ENCODE measurements around the gene CITED2.

CITED2 gene

DNA sequence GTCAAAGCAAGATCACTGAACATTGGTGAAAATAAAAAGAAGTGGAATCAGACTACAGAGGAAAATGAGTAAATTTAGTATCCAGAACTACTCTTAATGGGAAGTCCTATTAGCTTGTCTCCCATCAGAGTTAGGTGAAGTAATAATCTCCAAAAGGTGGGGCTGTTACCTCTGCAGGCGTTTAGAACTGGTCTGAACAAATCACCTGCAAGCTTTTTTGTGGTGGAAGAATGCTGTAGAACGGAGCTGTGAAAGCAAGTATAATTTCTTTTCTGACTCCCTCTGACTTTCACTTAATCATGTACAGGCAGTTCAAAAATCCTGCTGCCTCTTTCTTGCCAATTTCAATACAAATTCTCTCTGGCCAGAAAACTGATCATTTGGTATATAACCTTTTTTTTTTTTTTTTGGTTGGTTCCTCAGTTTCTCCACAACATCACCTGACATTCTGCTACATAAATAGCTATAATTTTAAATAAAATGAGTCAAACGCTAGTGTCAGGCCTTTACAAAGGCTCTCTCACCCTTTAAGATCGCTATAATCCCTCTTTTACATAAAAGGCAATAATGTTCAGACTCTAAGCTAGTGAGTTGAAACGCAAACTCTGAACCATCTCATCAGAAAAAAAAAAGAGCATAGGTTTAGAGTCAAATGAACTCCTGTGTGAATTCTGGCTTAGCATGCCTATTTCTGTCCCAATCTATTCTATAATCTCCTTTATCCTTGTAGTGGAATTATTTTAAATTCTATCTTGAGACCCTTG is 38.8 kb downstream of the CITED2 start:
- no peak for TF ChIP-seq CTCF (IDR thresholded peaks at IDR 0.05; ENCODE audit: unreplicated experiment in 3 of 3)
- Mint-ChIP-seq H3K27me3 (ENCODE audit: low read depth) (no peaks in the 10 kb centered on the region), H3K27ac (peak overlapping the region in 2 of 3 experiments; percentile 35 to 51), H3K4me3 (no peak overlapping the region), H3K36me3 (ENCODE audit: low read depth) (no peaks in the 10 kb centered on the region), H3K9me3 (peaks cover 10% of the 10 kb centered on the region), H3K4me1 (peaks cover 29% of the 10 kb centered on the region)

- Mint-ChIP-seq H3K27me3 (ENCODE audit: low read depth) (no peaks in the 10 kb centered on the region), H3K4me1 (peaks cover 29% of the 10 kb centered on the region), H3K4me3 (no peak overlapping the region), H3K27ac (peak overlapping the region; percentile 14 to 51 (median 35)), H3K9me3 (peaks cover 7% of the 10 kb centered on the region), H3K36me3 (ENCODE audit: low read depth) (no peaks in the 10 kb centered on the region)
- no peak for TF ChIP-seq CTCF (IDR thresholded peaks at IDR 0.05; ENCODE audit: unreplicated experiment in 3 of 3)
Observed at GRCh38 chr6:139334806-139335446, 39.5 kb downstream of the CITED2 start.

DNA sequence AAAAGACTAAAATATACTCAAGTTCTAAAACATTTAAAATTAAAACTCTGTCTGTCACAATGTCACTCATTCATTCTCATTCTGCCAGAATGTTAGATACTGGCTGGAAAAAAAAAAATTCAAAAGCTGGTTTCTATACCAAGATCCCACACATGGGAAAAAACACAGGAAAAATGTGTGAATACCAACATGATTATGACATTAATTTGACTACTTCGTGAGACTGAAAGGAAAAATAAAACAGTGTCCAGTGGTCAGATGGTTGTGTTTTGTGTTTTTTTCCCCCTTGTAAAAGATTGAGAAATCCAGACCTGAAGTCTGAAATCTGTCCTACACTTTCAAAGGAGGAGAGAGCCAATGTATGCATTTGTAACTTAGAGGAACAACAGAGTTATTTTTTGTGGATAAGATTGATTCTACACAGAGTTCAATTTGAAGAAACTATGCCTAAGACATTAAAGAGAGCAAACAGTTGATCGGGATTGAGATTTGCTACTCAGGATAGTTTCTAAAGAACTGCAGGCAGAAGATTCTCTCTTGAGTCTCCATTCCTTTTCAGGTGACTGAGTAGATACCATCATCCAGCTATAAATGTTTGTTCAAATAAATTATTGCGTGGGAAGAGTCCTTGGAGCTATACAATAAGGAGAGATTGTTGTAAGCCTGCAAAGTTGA is 43.5 kb downstream of the CITED2 start:
- H3K27me3 Mint-ChIP-seq (ENCODE audit: low read depth): no peaks in the 10 kb centered on the region
- H3K4me3 Mint-ChIP-seq: no peak overlapping the region
- no peak for TF ChIP-seq CTCF (IDR thresholded peaks at IDR 0.05; ENCODE audit: unreplicated experiment in 3 of 3)
- H3K27ac Mint-ChIP-seq: no peak overlapping the region
- H3K36me3 Mint-ChIP-seq (ENCODE audit: low read depth): no peaks in the 10 kb centered on the region
- H3K9me3 Mint-ChIP-seq: no peaks in the 10 kb centered on the region
- peaks cover 25% of the 10 kb centered on the region for H3K4me1 Mint-ChIP-seq

- no peaks in the 10 kb centered on the region for H3K9me3 Mint-ChIP-seq
- no peak overlapping the region for H3K27ac Mint-ChIP-seq
- TF ChIP-seq CTCF (IDR thresholded peaks at IDR 0.05; ENCODE audit: unreplicated experiment in 3 of 3): no peak
- no peaks in the 10 kb centered on the region for H3K36me3 Mint-ChIP-seq (ENCODE audit: low read depth)
- H3K27me3 Mint-ChIP-seq (ENCODE audit: low read depth): no peaks in the 10 kb centered on the region
- no peak overlapping the region for H3K4me3 Mint-ChIP-seq
- H3K4me1 Mint-ChIP-seq: peaks cover 23% of the 10 kb centered on the region
Observed at GRCh38 chr6:139330306-139330705, 44.1 kb downstream of the CITED2 start.

- no peaks in the 10 kb centered on the region for H3K9me3 Mint-ChIP-seq
- no peak overlapping the region for H3K27ac Mint-ChIP-seq
- TF ChIP-seq CTCF (IDR thresholded peaks at IDR 0.05; ENCODE audit: unreplicated experiment in 3 of 3): no peak
- no peak overlapping the region for H3K4me3 Mint-ChIP-seq
- H3K4me1 Mint-ChIP-seq: peaks cover 15% of the 10 kb centered on the region
- no peaks in the 10 kb centered on the region for H3K27me3 Mint-ChIP-seq (ENCODE audit: low read depth)
- no peaks in the 10 kb centered on the region for H3K36me3 Mint-ChIP-seq (ENCODE audit: low read depth)
Observed at GRCh38 chr6:139329224-139329623, 45.2 kb downstream of the CITED2 start.

Measured in nephron (organoid).